ENCODE results near the gene PDF. TPM values are rescaled to one million over a fixed set of nuclear protein-coding genes. Genes with fewer than 3 reads are reported as not detected.
"Not testable (repeated sequence)": the region's sequence is repeated elsewhere in the genome, so short reads cannot be mapped to it uniquely, and the experiment has no call there.

PDF gene
- total and polyA plus RNA-seq, 2 of the 13 experiments (the other 11 are each of a cell fraction or from before 2014, with no cell fraction given) = 12.4 to 48.8 TPM

DNA sequence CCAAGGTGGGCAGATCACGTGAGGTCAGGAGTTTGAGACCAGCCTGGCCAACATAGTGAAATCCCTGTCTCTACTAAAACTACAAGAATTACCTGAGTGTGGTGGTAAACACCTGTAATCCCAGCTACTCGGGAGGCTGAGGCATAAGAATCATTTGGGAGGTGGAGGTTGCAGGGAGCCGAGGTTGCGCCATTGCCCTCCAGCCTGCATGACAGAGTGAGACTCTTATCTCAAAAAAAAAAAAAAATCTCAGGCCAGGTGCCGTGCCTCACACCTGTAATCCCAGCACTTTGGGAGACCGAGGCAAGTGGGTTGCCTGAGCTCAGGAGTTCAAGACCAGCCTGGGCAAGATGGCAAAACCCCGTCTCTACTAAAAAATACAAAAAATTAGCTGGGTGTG lies 33.6 kb downstream of the PDF start:
- H3K9me3 ChIP-seq (ENCODE audit: low read length); H3K27ac ChIP-seq (ENCODE audit: extremely low read length, insufficient read depth, low read length); BruUV-seq (replicated peaks); intact Hi-C loops (cut with micrococcal nuclease; ENCODE audit: unreplicated experiment); POLR2A ChIA-PET; H2AFZ ChIP-seq (ENCODE audit: low read length); H3K4me3 ChIP-seq (replicated peaks in 1 of 3; ENCODE audit: insufficient read depth in 1 of 3, low read depth in 2 of 3, low read length in 3 of 3); H3K9ac ChIP-seq (ENCODE audit: insufficient read depth, low read depth, low read length); in situ Hi-C loops (cut with HindIII; ENCODE audit: extremely low pct_ligation_motif_present, low pct_unique_long_range_greater_than_20kb); FAIRE-seq; H3K27me3 ChIP-seq (ENCODE audit: control insufficient read depth in 1 of 2, insufficient read depth in 2 of 2, low read length in 2 of 2); ATAC-seq; DNase-seq (ENCODE audit: low spot score); H3K4me2 ChIP-seq (ENCODE audit: low read depth, low read length); H3K79me2 ChIP-seq (ENCODE audit: insufficient read depth, low read length); CTCF ChIA-PET (ENCODE audit: low intra/inter-chr PET ratio, low total read pairs); H4K20me1 ChIP-seq (ENCODE audit: insufficient read depth, low read length): not testable (repeated sequence)
- Histone ChIP-seq H3K36me3 (replicated peaks in 1 of 2; ENCODE audit: control insufficient read depth in 1 of 2, insufficient read depth in 2 of 2, low read length in 2 of 2) (peaks cover 11 to 22% of the 10 kb centered on the region in 2 experiments), H3K4me1 (ENCODE audit: insufficient read depth, low read length) (peaks cover 21% of the 10 kb centered on the region)
- WGBS (ENCODE audit: low lambda C conversion rate) = 98% methylated on average over 7 of the region's 7 CpGs

GRCh38 chr16:69294051-69294450 lies 36.3 kb downstream of the PDF start:
- ATAC-seq = no peak
- 95% methylated on average over 1 of the region's 1 CpG for WGBS (ENCODE audit: low lambda C conversion rate)
- POLR2A ChIA-PET = no interaction called here
- TF ChIP-seq SETDB1 (CRISPR knock-in tag; IDR thresholded peaks at IDR 0.05; ENCODE audit: borderline replicate concordance) = no peak
- TF ChIP-seq, protein P1, sequence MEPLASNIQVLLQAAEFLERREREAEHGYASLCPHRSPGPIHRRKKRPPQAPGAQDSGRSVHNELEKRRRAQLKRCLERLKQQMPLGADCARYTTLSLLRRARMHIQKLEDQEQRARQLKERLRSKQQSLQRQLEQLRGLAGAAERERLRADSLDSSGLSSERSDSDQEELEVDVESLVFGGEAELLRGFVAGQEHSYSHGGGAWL (CRISPR knock-in tag; IDR thresholded peaks at IDR 0.05) = no peak
- no peak for TF ChIP-seq NCOA2 (CRISPR knock-in tag; IDR thresholded peaks at IDR 0.05)
- TF ChIP-seq FOXM1 (CRISPR knock-in tag; IDR thresholded peaks at IDR 0.05) = no peak
- Histone ChIP-seq H3K27me3 (ENCODE audit: control insufficient read depth in 1 of 2, insufficient read depth in 2 of 2, low read length in 2 of 2) (no peaks in the 10 kb centered on the region), H3K4me3 (replicated peaks in 1 of 3; ENCODE audit: insufficient read depth in 1 of 3, low read depth in 2 of 3, low read length in 3 of 3) (no peak overlapping the region), H3K27ac (ENCODE audit: extremely low read length, insufficient read depth, low read length) (no peak overlapping the region), H3K9me3 (ENCODE audit: low read length) (no peaks in the 10 kb centered on the region), H3K79me2 (ENCODE audit: insufficient read depth, low read length) (no peaks in the 10 kb centered on the region), H2AFZ (ENCODE audit: low read length) (no peak overlapping the region), H3K9ac (ENCODE audit: insufficient read depth, low read depth, low read length) (no peak overlapping the region), H3K4me2 (ENCODE audit: low read depth, low read length) (no peak overlapping the region), H4K20me1 (ENCODE audit: insufficient read depth, low read length) (no peaks in the 10 kb centered on the region), H3K36me3 (replicated peaks in 1 of 2; ENCODE audit: control insufficient read depth in 1 of 2, insufficient read depth in 2 of 2, low read length in 2 of 2) (peaks cover 0 to 1% of the 10 kb centered on the region in 2 experiments; a peak in 2 of 5 replicates), H3K4me1 (ENCODE audit: insufficient read depth, low read length) (peaks cover 18% of the 10 kb centered on the region)
- DNase-seq (ENCODE audit: low spot score) = no peak
- intact Hi-C loops (cut with micrococcal nuclease; ENCODE audit: unreplicated experiment) = no loop called here
- BruUV-seq (replicated peaks) = no TSS peak
- FAIRE-seq = no peak
- in situ Hi-C loops (cut with HindIII; ENCODE audit: extremely low pct_ligation_motif_present, low pct_unique_long_range_greater_than_20kb) = no loop called here
- CTCF ChIA-PET (ENCODE audit: low intra/inter-chr PET ratio, low total read pairs) = no interaction called here
